ENCODE data around the gene DAB1.

DAB1 gene

GRCh38 chr1:57086154-57086553 is 337.7 kb downstream of the DAB1 start:
- ChIA-PET POLR2A (no interaction called here), CTCF (no interaction called here)
- peaks cover 0 to 2% (median 0%) of the 10 kb centered on the region in 5 experiments for H3K27me3 ChIP-seq (replicated peaks in 2 of 5; ENCODE audit: control insufficient read depth in 4 of 5, insufficient read depth in 5 of 5, low read length in 4 of 5)
- no peaks in the 10 kb centered on the region for H3K36me3 ChIP-seq (ENCODE audit: control insufficient read depth in 4 of 4, insufficient read depth in 4 of 4, low read length in 3 of 4)
- peaks cover 0 to 4% (median 0%) of the 10 kb centered on the region in 5 experiments for H3K9me3 ChIP-seq (ENCODE audit: control extremely low read depth in 1 of 5, control insufficient read depth in 4 of 5, insufficient read depth in 2 of 5, low read depth in 1 of 5, low read length in 4 of 5)
- 52% methylated on average over 6 of the region's 6 CpGs for WGBS (ENCODE audit: insufficient coverage)
- no peak overlapping the region for H3K4me3 ChIP-seq (ENCODE audit: control insufficient read depth in 1 of 7, extremely low read depth in 1 of 7, insufficient read depth in 4 of 7, low read depth in 2 of 7, low read length in 6 of 7)
- no peak for DNase-seq
- H3K27ac ChIP-seq (ENCODE audit: insufficient read depth in 1 of 2, low read depth in 1 of 2, low read length in 2 of 2, poor library complexity in 1 of 2, severe bottlenecking in 2 of 2): no peak overlapping the region
- no peaks in the 10 kb centered on the region for H3K4me1 ChIP-seq (ENCODE audit: control extremely low read depth in 1 of 4, control insufficient read depth in 4 of 4, insufficient read depth in 4 of 4, low read length in 3 of 4)

GRCh38 chr1:57084701-57085100 is 339.2 kb downstream of the DAB1 start:
- Histone ChIP-seq H3K27ac (ENCODE audit: insufficient read depth in 1 of 2, low read depth in 1 of 2, low read length in 2 of 2, poor library complexity in 1 of 2, severe bottlenecking in 2 of 2) (no peak overlapping the region), H3K9me3 (ENCODE audit: control extremely low read depth in 1 of 5, control insufficient read depth in 4 of 5, insufficient read depth in 2 of 5, low read depth in 1 of 5, low read length in 4 of 5) (no peaks in the 10 kb centered on the region), H3K27me3 (replicated peaks in 2 of 5; ENCODE audit: control insufficient read depth in 4 of 5, insufficient read depth in 5 of 5, low read length in 4 of 5) (peaks cover 0 to 2% (median 0%) of the 10 kb centered on the region in 5 experiments), H3K4me3 (ENCODE audit: control insufficient read depth in 1 of 7, extremely low read depth in 1 of 7, insufficient read depth in 4 of 7, low read depth in 2 of 7, low read length in 6 of 7) (no peak overlapping the region), H3K4me1 (ENCODE audit: control extremely low read depth in 1 of 4, control insufficient read depth in 4 of 4, insufficient read depth in 4 of 4, low read length in 3 of 4) (no peaks in the 10 kb centered on the region), H3K36me3 (ENCODE audit: control insufficient read depth in 4 of 4, insufficient read depth in 4 of 4, low read length in 3 of 4) (no peaks in the 10 kb centered on the region)
- no peak for DNase-seq
- ChIA-PET CTCF (no interaction called here), POLR2A (no interaction called here)
- WGBS (ENCODE audit: insufficient coverage): 83% methylated on average over 1 of the region's 2 CpGs

- no peaks in the 10 kb centered on the region for H3K36me3 ChIP-seq (ENCODE audit: control insufficient read depth in 4 of 4, insufficient read depth in 4 of 4, low read length in 3 of 4)
- ChIA-PET CTCF (no interaction called here), POLR2A (no interaction called here)
- H3K4me3 ChIP-seq (ENCODE audit: control insufficient read depth in 1 of 7, extremely low read depth in 1 of 7, insufficient read depth in 4 of 7, low read depth in 2 of 7, low read length in 6 of 7): no peak overlapping the region
- DNase-seq: no peak
- peaks cover 0 to 2% (median 0%) of the 10 kb centered on the region in 5 experiments for H3K27me3 ChIP-seq (replicated peaks in 2 of 5; ENCODE audit: control insufficient read depth in 4 of 5, insufficient read depth in 5 of 5, low read length in 4 of 5)
- no peaks in the 10 kb centered on the region for H3K9me3 ChIP-seq (ENCODE audit: control extremely low read depth in 1 of 5, control insufficient read depth in 4 of 5, insufficient read depth in 2 of 5, low read depth in 1 of 5, low read length in 4 of 5)
- no peaks in the 10 kb centered on the region for H3K4me1 ChIP-seq (ENCODE audit: control extremely low read depth in 1 of 4, control insufficient read depth in 4 of 4, insufficient read depth in 4 of 4, low read length in 3 of 4)
- H3K27ac ChIP-seq (ENCODE audit: insufficient read depth in 1 of 2, low read depth in 1 of 2, low read length in 2 of 2, poor library complexity in 1 of 2, severe bottlenecking in 2 of 2): no peak overlapping the region
- WGBS (ENCODE audit: insufficient coverage): 100% methylated on average over 2 of the region's 7 CpGs
These were observed 341.0 kb downstream of the DAB1 start for GRCh38 chr1:57082711-57083439.

- DNase-seq: no peak
- 100% methylated on average over 1 of the region's 5 CpGs for WGBS (ENCODE audit: insufficient coverage)
- H3K4me3 ChIP-seq (ENCODE audit: control insufficient read depth in 1 of 7, extremely low read depth in 1 of 7, insufficient read depth in 4 of 7, low read depth in 2 of 7, low read length in 6 of 7): no peak overlapping the region
- H3K4me1 ChIP-seq (ENCODE audit: control extremely low read depth in 1 of 4, control insufficient read depth in 4 of 4, insufficient read depth in 4 of 4, low read length in 3 of 4): no peaks in the 10 kb centered on the region
- H3K36me3 ChIP-seq (ENCODE audit: control insufficient read depth in 4 of 4, insufficient read depth in 4 of 4, low read length in 3 of 4): no peaks in the 10 kb centered on the region
- H3K9me3 ChIP-seq (ENCODE audit: control extremely low read depth in 1 of 5, control insufficient read depth in 4 of 5, insufficient read depth in 2 of 5, low read depth in 1 of 5, low read length in 4 of 5): no peaks in the 10 kb centered on the region
- POLR2A ChIA-PET: no interaction called here
- CTCF ChIA-PET: no interaction called here
- no peak overlapping the region for H3K27ac ChIP-seq (ENCODE audit: insufficient read depth in 1 of 2, low read depth in 1 of 2, low read length in 2 of 2, poor library complexity in 1 of 2, severe bottlenecking in 2 of 2)
- H3K27me3 ChIP-seq (replicated peaks in 2 of 5; ENCODE audit: control insufficient read depth in 4 of 5, insufficient read depth in 5 of 5, low read length in 4 of 5): peaks cover 0 to 2% (median 0%) of the 10 kb centered on the region in 5 experiments
These were observed 344.3 kb downstream of the DAB1 start for GRCh38 chr1:57079454-57080157.

GRCh38 chr1:57072401-57073110 is 351.3 kb downstream of the DAB1 start:
- CTCF ChIA-PET: no interaction called here
- Histone ChIP-seq H3K27ac (ENCODE audit: insufficient read depth in 1 of 2, low read depth in 1 of 2, low read length in 2 of 2, poor library complexity in 1 of 2, severe bottlenecking in 2 of 2) (no peak overlapping the region), H3K27me3 (replicated peaks in 2 of 5; ENCODE audit: control insufficient read depth in 4 of 5, insufficient read depth in 5 of 5, low read length in 4 of 5) (no peaks in the 10 kb centered on the region), H3K4me3 (ENCODE audit: control insufficient read depth in 1 of 7, extremely low read depth in 1 of 7, insufficient read depth in 4 of 7, low read depth in 2 of 7, low read length in 6 of 7) (no peak overlapping the region), H3K9me3 (ENCODE audit: control extremely low read depth in 1 of 5, control insufficient read depth in 4 of 5, insufficient read depth in 2 of 5, low read depth in 1 of 5, low read length in 4 of 5) (no peaks in the 10 kb centered on the region), H3K36me3 (ENCODE audit: control insufficient read depth in 4 of 4, insufficient read depth in 4 of 4, low read length in 3 of 4) (no peaks in the 10 kb centered on the region), H3K4me1 (ENCODE audit: control extremely low read depth in 1 of 4, control insufficient read depth in 4 of 4, insufficient read depth in 4 of 4, low read length in 3 of 4) (no peaks in the 10 kb centered on the region)
- no peak for DNase-seq
- WGBS (ENCODE audit: insufficient coverage): 93% methylated on average over 4 of the region's 8 CpGs
- POLR2A ChIA-PET: no interaction called here

- CTCF ChIA-PET: no interaction called here
- WGBS (ENCODE audit: insufficient coverage): 100% methylated on average over 1 of the region's 3 CpGs
- no peak for DNase-seq
- H3K9me3 ChIP-seq (ENCODE audit: control extremely low read depth in 1 of 5, control insufficient read depth in 4 of 5, insufficient read depth in 2 of 5, low read depth in 1 of 5, low read length in 4 of 5): no peaks in the 10 kb centered on the region
- H3K27me3 ChIP-seq (replicated peaks in 2 of 5; ENCODE audit: control insufficient read depth in 4 of 5, insufficient read depth in 5 of 5, low read length in 4 of 5): peaks cover 0 to 2% (median 0%) of the 10 kb centered on the region in 5 experiments
- no peak overlapping the region for H3K4me3 ChIP-seq (ENCODE audit: control insufficient read depth in 1 of 7, extremely low read depth in 1 of 7, insufficient read depth in 4 of 7, low read depth in 2 of 7, low read length in 6 of 7)
- no peak overlapping the region for H3K27ac ChIP-seq (ENCODE audit: insufficient read depth in 1 of 2, low read depth in 1 of 2, low read length in 2 of 2, poor library complexity in 1 of 2, severe bottlenecking in 2 of 2)
- POLR2A ChIA-PET: no interaction called here
- no peaks in the 10 kb centered on the region for H3K4me1 ChIP-seq (ENCODE audit: control extremely low read depth in 1 of 4, control insufficient read depth in 4 of 4, insufficient read depth in 4 of 4, low read length in 3 of 4)
- no peaks in the 10 kb centered on the region for H3K36me3 ChIP-seq (ENCODE audit: control insufficient read depth in 4 of 4, insufficient read depth in 4 of 4, low read length in 3 of 4)
These were observed 356.0 kb downstream of the DAB1 start for GRCh38 chr1:57067863-57068262.
